HG02943 (cell line): ENCODE measurements around the gene COQ2.
A peak's percentile ranks its signal among the peaks of the same experiment; 100 is the strongest.
"Not testable (repeated sequence)": the region's sequence is repeated elsewhere in the genome, so short reads cannot be mapped to it uniquely, and the experiment has no call there.

Experiments used
- ATAC-seq: cut with Tn5 transposase; IDR thresholded peaks from one replicate; pipeline ENCODE4 v1.9.1; 2021; ENCODE audit warnings: mild to moderate bottlenecking, low read depth, moderate library complexity; ENCODE audit not compliant: unreplicated experiment

COQ2 gene

GRCh38 chr4:83251447-83251830 lies 33.2 kb downstream of the COQ2 start:
- ATAC-seq: no peak

GRCh38 chr4:83250687-83251446 lies 33.7 kb downstream of the COQ2 start:
- no peak for ATAC-seq

GRCh38 chr4:83248486-83248885 lies 36.1 kb downstream of the COQ2 start:
- ATAC-seq: no peak

GRCh38 chr4:83247415-83248357 lies 36.9 kb downstream of the COQ2 start:
- ATAC-seq: no peak

- no peak for ATAC-seq
These were observed 43.5 kb downstream of the COQ2 start for GRCh38 chr4:83241132-83241531.

- ATAC-seq: peak; percentile 88
These were observed 44.2 kb downstream of the COQ2 start for GRCh38 chr4:83240379-83240875.

GRCh38 chr4:83238393-83239248 lies 46.0 kb downstream of the COQ2 start:
- no peak for ATAC-seq

GRCh38 chr4:83237591-83237990 lies 47.0 kb downstream of the COQ2 start:
- ATAC-seq: no peak

GRCh38 chr4:83235645-83236133 lies 48.9 kb downstream of the COQ2 start:
- ATAC-seq: not testable (repeated sequence)

- no peak for ATAC-seq
These were observed 49.5 kb downstream of the COQ2 start for GRCh38 chr4:83234902-83235644.

GRCh38 chr4:83234387-83234786 lies 50.2 kb downstream of the COQ2 start:
- not testable (repeated sequence) for ATAC-seq

- no peak for ATAC-seq
These were observed 52.5 kb downstream of the COQ2 start for GRCh38 chr4:83232082-83232481.

GRCh38 chr4:83231620-83232076 lies 53.0 kb downstream of the COQ2 start:
- no peak for ATAC-seq

GRCh38 chr4:83230928-83231327 lies 53.7 kb downstream of the COQ2 start:
- no peak for ATAC-seq

- no peak for ATAC-seq
These were observed 54.8 kb downstream of the COQ2 start for GRCh38 chr4:83229791-83230190.

- no peak for ATAC-seq
These were observed 56.4 kb downstream of the COQ2 start for GRCh38 chr4:83228231-83228630.

- ATAC-seq: no peak
These were observed 59.9 kb downstream of the COQ2 start for GRCh38 chr4:83224502-83225197.

GRCh38 chr4:83223781-83224180 lies 60.8 kb downstream of the COQ2 start:
- no peak for ATAC-seq

- ATAC-seq: peak; percentile 40
These were observed 62.6 kb downstream of the COQ2 start for GRCh38 chr4:83221897-83222441.
